ENCODE measurements around the gene CYP51A1.
"Not testable (repeated sequence)": the region's sequence is repeated elsewhere in the genome, so short reads cannot be mapped to it uniquely, and the experiment has no call there.

GRCh38 chr7:92102862-92103261, 31.4 kb downstream of the CYP51A1 start:
- not testable (repeated sequence) for TF ChIP-seq REST (IDR thresholded peaks at IDR 0.05; ENCODE audit: borderline replicate concordance in 1 of 2, low read depth in 1 of 2, low read length in 2 of 2); NR2C2 (CRISPR knock-in tag; IDR thresholded peaks at IDR 0.05; ENCODE audit: borderline replicate concordance)

All from HepG2 (cell line).